ENCODE measurements around the gene RASSF5. TPM values are rescaled to one million over a fixed set of nuclear protein-coding genes. Genes with fewer than 3 reads are reported as not detected.
A peak's percentile ranks its signal among the peaks of the same experiment; 100 is the strongest.

The RASSF5 gene
- total and polyA plus RNA-seq, 9 of the 15 experiments (the other 6 are each of a cell fraction or from before 2014, with no cell fraction given): 6.1 to 41.0 (median 25.2) TPM

DNA sequence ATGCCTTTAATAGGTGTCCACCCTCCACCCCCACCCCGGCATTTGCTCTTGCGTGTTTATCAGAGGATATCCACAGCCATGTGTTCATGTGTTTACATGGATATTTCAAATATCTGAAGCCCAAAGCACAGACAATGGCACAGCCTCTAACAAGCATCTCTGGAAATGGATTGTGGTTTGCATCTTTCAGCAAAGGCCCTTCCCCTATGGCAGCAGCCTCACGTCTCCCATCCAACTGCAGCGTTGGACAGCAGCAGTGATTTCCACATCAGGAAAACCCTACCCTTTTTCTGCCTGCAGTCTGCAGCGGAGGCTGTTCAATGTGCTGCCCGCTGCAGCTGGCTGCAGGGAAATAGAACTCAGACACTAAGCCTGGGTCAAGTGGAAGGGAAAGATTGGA is 1.6 kb downstream of the RASSF5 start:
- no TSS peak for BruUV-seq (replicated peaks)
- intact Hi-C loops (cut with micrococcal nuclease): no loop called here
- WGBS (ENCODE audit: insufficient coverage, low coverage, missing lambda C conversion rate): 24% methylated on average over 6 of the region's 6 CpGs

More for the DNA sequence above, 1.6 kb downstream of the RASSF5 start:
- Histone ChIP-seq H3K9me1 (ENCODE audit: control insufficient read depth, insufficient read depth, low read length) (no peaks in the 10 kb centered on the region), H3K4me1 (replicated peaks in 1 of 2; ENCODE audit: control insufficient read depth in 2 of 2, insufficient read depth in 2 of 2, low read length in 2 of 2) (peaks cover 22% of the 10 kb centered on the region in 2 experiments), H3K79me2 (ENCODE audit: control insufficient read depth, insufficient read depth, low read length) (no peaks in the 10 kb centered on the region), H3K36me3 (ENCODE audit: control insufficient read depth, insufficient read depth, low read length) (no peaks in the 10 kb centered on the region), H3K27ac (ENCODE audit: extremely low read depth, low read depth, low read length) (no peak overlapping the region), H2AFZ (ENCODE audit: low read depth, low read length) (no peak overlapping the region), H3K27me3 (ENCODE audit: control insufficient read depth in 2 of 2, insufficient read depth in 2 of 2, low read length in 2 of 2) (peaks cover 16 to 40% of the 10 kb centered on the region in 2 experiments; a peak in 4 of 5 replicates), H3K9ac (ENCODE audit: insufficient read depth in 1 of 2, low read depth in 2 of 2, low read length in 2 of 2) (no peak overlapping the region), H3K4me3 (no peak overlapping the region), H3K9me3 (replicated peaks; ENCODE audit: control insufficient read depth, insufficient read depth, low read depth, low read length) (no peaks in the 10 kb centered on the region), H3K4me2 (ENCODE audit: insufficient read depth, low read length) (no peak overlapping the region), H4K20me1 (replicated peaks; ENCODE audit: control insufficient read depth, insufficient read depth, low read length) (peaks cover 4% of the 10 kb centered on the region; the same call in 1 of the 2 replicates)
- POLR2A ChIA-PET: no interaction called here
- CTCF ChIA-PET (ENCODE audit: low intra/inter-chr PET ratio): no interaction called here
- TF ChIP-seq KLF10 (CRISPR knock-in tag; IDR thresholded peaks at IDR 0.05) (no peak), NCOA6 (IDR thresholded peaks at IDR 0.05) (no peak), GTF2A2 (tag; IDR thresholded peaks at IDR 0.05) (no peak), TOE1 (IDR thresholded peaks at IDR 0.05; ENCODE audit: borderline replicate concordance) (no peak), TOE1 (CRISPR knock-in tag; IDR thresholded peaks at IDR 0.05; ENCODE audit: borderline replicate concordance, low read depth) (no peak), KAT2B (IDR thresholded peaks at IDR 0.05; ENCODE audit: low read depth, low read length) (no peak), ELF4 (CRISPR knock-in tag; IDR thresholded peaks at IDR 0.05) (no peak), TBL1XR1 (IDR thresholded peaks at IDR 0.05; ENCODE audit: low read length in 2 of 2) (no peak), RUNX1 (IDR thresholded peaks at IDR 0.05; ENCODE audit: low read depth) (no peak), RBM34 (IDR thresholded peaks at IDR 0.05; ENCODE audit: borderline replicate concordance, insufficient read depth, low read length) (no peak), U2AF2 (optimal IDR thresholded peaks at IDR 0.05; ENCODE audit: low read depth, low read length) (no peak), ZNF316 (IDR thresholded peaks at IDR 0.05) (no peak), ZNF282 (CRISPR knock-in tag; IDR thresholded peaks at IDR 0.05) (no peak)
- TF ChIP-seq, protein P1, sequence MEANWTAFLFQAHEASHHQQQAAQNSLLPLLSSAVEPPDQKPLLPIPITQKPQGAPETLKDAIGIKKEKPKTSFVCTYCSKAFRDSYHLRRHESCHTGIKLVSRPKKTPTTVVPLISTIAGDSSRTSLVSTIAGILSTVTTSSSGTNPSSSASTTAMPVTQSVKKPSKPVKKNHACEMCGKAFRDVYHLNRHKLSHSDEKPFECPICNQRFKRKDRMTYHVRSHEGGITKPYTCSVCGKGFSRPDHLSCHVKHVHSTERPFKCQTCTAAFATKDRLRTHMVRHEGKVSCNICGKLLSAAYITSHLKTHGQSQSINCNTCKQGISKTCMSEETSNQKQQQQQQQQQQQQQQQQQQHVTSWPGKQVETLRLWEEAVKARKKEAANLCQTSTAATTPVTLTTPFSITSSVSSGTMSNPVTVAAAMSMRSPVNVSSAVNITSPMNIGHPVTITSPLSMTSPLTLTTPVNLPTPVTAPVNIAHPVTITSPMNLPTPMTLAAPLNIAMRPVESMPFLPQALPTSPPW (CRISPR knock-in tag; IDR thresholded peaks at IDR 0.05): peak; percentile 34; the same call in 1 of the 2 replicates
- TF ChIP-seq, protein P2, sequence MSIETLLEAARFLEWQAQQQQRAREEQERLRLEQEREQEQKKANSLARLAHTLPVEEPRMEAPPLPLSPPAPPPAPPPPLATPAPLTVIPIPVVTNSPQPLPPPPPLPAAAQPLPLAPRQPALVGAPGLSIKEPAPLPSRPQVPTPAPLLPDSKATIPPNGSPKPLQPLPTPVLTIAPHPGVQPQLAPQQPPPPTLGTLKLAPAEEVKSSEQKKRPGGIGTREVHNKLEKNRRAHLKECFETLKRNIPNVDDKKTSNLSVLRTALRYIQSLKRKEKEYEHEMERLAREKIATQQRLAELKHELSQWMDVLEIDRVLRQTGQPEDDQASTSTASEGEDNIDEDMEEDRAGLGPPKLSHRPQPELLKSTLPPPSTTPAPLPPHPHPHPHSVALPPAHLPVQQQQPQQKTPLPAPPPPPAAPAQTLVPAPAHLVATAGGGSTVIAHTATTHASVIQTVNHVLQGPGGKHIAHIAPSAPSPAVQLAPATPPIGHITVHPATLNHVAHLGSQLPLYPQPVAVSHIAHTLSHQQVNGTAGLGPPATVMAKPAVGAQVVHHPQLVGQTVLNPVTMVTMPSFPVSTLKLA (conservative IDR thresholded peaks at IDR 0.05): peak in 1 of 2 experiments; percentile 28; a peak in 1 of 4 replicates
- FAIRE-seq (no peak), ATAC-seq (no peak), DNase-seq (ENCODE audit: extremely low read depth in 1 of 4, low spot score in 3 of 4) (no peak)
- in situ Hi-C loops (cut with MboI): no loop called here

Measured in K562 (cell line).